Caco-2 (cell line): ENCODE results near the gene WDFY2. TPM values are rescaled to one million over a fixed set of nuclear protein-coding genes. Genes with fewer than 3 reads are reported as not detected.

Source experiments
- BruUV-seq: library from RNA; stranded (reverse); fragments of 400-500 nt; replicated peaks from 2 replicates; lab custom pipeline; 2021; lab: Mats Ljungman, UMichigan
- CTCF ChIA-PET: fragments of 300-600 bp; sonication (Branson Sonifier 250); formaldehyde crosslinking; loops from one replicate; lab custom pipeline; 2022; ENCODE audit warnings: antibody characterized with exemption; lab: Charles Lee
- POLR2A ChIA-PET: fragments of 300-600 bp; sonication (Branson Sonifier 250); formaldehyde crosslinking; loops from one replicate; lab custom pipeline; 2022; ENCODE audit warnings: antibody characterized with exemption; lab: Charles Lee
- DNase-seq, 2 experiments: peaks; one replicate each; pipeline versions ENCODE4 v3.0.0 to v3.0.0-alpha.2; 2020 to 2022
- H3K27me3 ChIP-seq: replicated peaks from 2 replicates; pipeline ENCODE4 v1.6.0; 2011; ENCODE audit warnings: low read length; ENCODE audit not compliant: control insufficient read depth, insufficient read depth
- H3K36me3 ChIP-seq: 2 replicates; pipeline ENCODE4 v1.5.1; 2011; ENCODE audit warnings: low read length; ENCODE audit not compliant: control insufficient read depth, insufficient read depth
- H3K4me1 ChIP-seq: fragments of 250-450 bp; sonication (Bioruptor Pico); 2 replicates; pipeline ENCODE4 v1.5.1; 2020; ENCODE audit warnings: mild to moderate bottlenecking
- H3K4me3 ChIP-seq: 2 replicates; pipeline ENCODE4 v1.5.1; 2011; ENCODE audit warnings: low read depth, mild to moderate bottlenecking, control low read depth, low read length
- H3K9me3 ChIP-seq: fragments of 250-450 bp; sonication (Bioruptor Pico); 2 replicates; pipeline ENCODE4 v1.5.1; 2020; ENCODE audit warnings: mild to moderate bottlenecking, moderate library complexity
- H3K27ac Mint-ChIP-seq: one replicate; pipeline ENCODE4 v1.8.0; 2022; ENCODE audit warnings: mixed read lengths; ENCODE audit not compliant: unreplicated experiment
- H3K27me3 Mint-ChIP-seq: one replicate; pipeline ENCODE4 v1.8.0; 2022; ENCODE audit warnings: mixed read lengths; ENCODE audit not compliant: insufficient read depth, unreplicated experiment
- H3K36me3 Mint-ChIP-seq: one replicate; pipeline ENCODE4 v1.8.0; 2022; ENCODE audit warnings: mild to moderate bottlenecking, mixed read lengths; ENCODE audit not compliant: insufficient read depth, unreplicated experiment
- H3K4me1 Mint-ChIP-seq: one replicate; pipeline ENCODE4 v1.8.0; 2022; ENCODE audit warnings: low read depth, mixed read lengths; ENCODE audit not compliant: unreplicated experiment
- H3K4me3 Mint-ChIP-seq: one replicate; pipeline ENCODE4 v1.8.0; 2022; ENCODE audit warnings: mild to moderate bottlenecking, moderate library complexity, mixed read lengths; ENCODE audit not compliant: unreplicated experiment
- H3K9me3 Mint-ChIP-seq: one replicate; pipeline ENCODE4 v1.8.0; 2022; ENCODE audit warnings: mixed read lengths; ENCODE audit not compliant: unreplicated experiment
- intact Hi-C: fragments of 100-400 bp; cut with micrococcal nuclease; formaldehyde crosslinking; loops from one replicate; pipeline ENCODE4 v1.10.0; 2022; ENCODE audit not compliant: unreplicated experiment
- total RNA-seq: library from RNA; stranded (reverse); gene quantifications from 2 replicates; pipeline ENCODE4 v1.2.3, GENCODE V29; 2022
- TF ChIP-seq, protein P1 (sequence below), 2 experiments: fragments of 200-600 bp in 1 of 2; IDR thresholded peaks; 1 replicate in 1 of 2; 2 replicates in 1 of 2; pipeline versions ENCODE4 v1.5.1 to v1.8.0; 2011 to 2022; ENCODE audit warnings: antibody characterized with exemption in 1 of 2, control low read depth in 1 of 2, inconsistent platforms in 1 of 2, low read depth in 1 of 2, low read length in 1 of 2, mild to moderate bottlenecking in 1 of 2, moderate library complexity in 1 of 2; ENCODE audit not compliant: insufficient read depth in 1 of 2, severe bottlenecking in 1 of 2, unreplicated experiment in 1 of 2

The WDFY2 gene
- total RNA-seq, 1 experiment from 2014 or later = 9.2 TPM

GRCh38 chr13:51668580-51669195 lies 84.4 kb downstream of the WDFY2 start:
- no peak overlapping the region for H3K27ac Mint-ChIP-seq
- peaks cover 16% of the 10 kb centered on the region for H3K4me1 Mint-ChIP-seq
- DNase-seq = no peak
- TF ChIP-seq, protein P1, sequence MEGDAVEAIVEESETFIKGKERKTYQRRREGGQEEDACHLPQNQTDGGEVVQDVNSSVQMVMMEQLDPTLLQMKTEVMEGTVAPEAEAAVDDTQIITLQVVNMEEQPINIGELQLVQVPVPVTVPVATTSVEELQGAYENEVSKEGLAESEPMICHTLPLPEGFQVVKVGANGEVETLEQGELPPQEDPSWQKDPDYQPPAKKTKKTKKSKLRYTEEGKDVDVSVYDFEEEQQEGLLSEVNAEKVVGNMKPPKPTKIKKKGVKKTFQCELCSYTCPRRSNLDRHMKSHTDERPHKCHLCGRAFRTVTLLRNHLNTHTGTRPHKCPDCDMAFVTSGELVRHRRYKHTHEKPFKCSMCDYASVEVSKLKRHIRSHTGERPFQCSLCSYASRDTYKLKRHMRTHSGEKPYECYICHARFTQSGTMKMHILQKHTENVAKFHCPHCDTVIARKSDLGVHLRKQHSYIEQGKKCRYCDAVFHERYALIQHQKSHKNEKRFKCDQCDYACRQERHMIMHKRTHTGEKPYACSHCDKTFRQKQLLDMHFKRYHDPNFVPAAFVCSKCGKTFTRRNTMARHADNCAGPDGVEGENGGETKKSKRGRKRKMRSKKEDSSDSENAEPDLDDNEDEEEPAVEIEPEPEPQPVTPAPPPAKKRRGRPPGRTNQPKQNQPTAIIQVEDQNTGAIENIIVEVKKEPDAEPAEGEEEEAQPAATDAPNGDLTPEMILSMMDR (IDR thresholded peaks at IDR 0.05; ENCODE audit: insufficient read depth in 1 of 2, low read depth in 1 of 2, low read length in 1 of 2, severe bottlenecking in 1 of 2, unreplicated experiment in 1 of 2) = no peak
- Histone ChIP-seq H3K4me1 (0 out of 2 replicates have a peak, but pooled peaks cover 9% of the 10 kb centered on the region), H3K9me3 (no peaks in the 10 kb centered on the region), H3K4me3 (no peak overlapping the region), H3K27me3 (no peaks in the 10 kb centered on the region), H3K36me3 (no peaks in the 10 kb centered on the region)
- POLR2A ChIA-PET = interaction anchor here (1.2 kb wide), 1 partner anchor 216 kb away, joined by 4 read pairs; the partner anchor contains the start of gene INTS6
- intact Hi-C loops = no loop called here
- no peaks in the 10 kb centered on the region for H3K36me3 Mint-ChIP-seq
- H3K9me3 Mint-ChIP-seq = peaks cover 19% of the 10 kb centered on the region
- no TSS peak for BruUV-seq
- no peak overlapping the region for H3K4me3 Mint-ChIP-seq
- H3K27me3 Mint-ChIP-seq = no peaks in the 10 kb centered on the region
- CTCF ChIA-PET = no interaction called here

DNA sequence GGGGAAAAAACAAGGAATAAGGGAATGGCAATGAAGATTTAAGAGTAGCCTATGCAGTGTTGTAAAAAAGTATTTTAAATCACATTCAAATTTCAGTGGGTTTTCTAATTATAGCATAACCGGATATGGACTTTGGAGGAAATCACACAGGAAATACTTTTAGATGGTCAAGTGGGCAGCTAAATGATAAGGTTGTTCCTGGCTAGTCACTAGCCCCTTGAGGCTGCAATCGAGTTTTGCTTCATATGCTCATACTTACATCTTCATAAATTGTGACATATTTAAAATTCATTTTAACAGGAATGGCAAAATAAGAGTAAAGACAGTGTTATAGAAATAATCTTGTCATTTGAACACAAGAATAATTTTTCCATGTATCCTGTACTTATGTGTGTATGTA lies 88.9 kb downstream of the WDFY2 start:
- Mint-ChIP-seq H3K9me3 (peaks cover 19% of the 10 kb centered on the region), H3K4me1 (peaks cover 11% of the 10 kb centered on the region), H3K36me3 (no peaks in the 10 kb centered on the region), H3K27ac (no peak overlapping the region), H3K4me3 (no peak overlapping the region), H3K27me3 (no peaks in the 10 kb centered on the region)
- no peak for DNase-seq
- no peaks in the 10 kb centered on the region for H3K9me3 ChIP-seq
- TF ChIP-seq, protein P1 (IDR thresholded peaks at IDR 0.05; ENCODE audit: insufficient read depth in 1 of 2, low read depth in 1 of 2, low read length in 1 of 2, severe bottlenecking in 1 of 2, unreplicated experiment in 1 of 2) = no peak
- BruUV-seq = no TSS peak
- intact Hi-C loops = no loop called here
- H3K4me1 ChIP-seq = 0 out of 2 replicates have a peak, but pooled peaks cover 8% of the 10 kb centered on the region
- H3K4me3 ChIP-seq = no peak overlapping the region
- ChIA-PET CTCF (no interaction called here), POLR2A (no interaction called here)
- no peaks in the 10 kb centered on the region for H3K36me3 ChIP-seq
- H3K27me3 ChIP-seq = no peaks in the 10 kb centered on the region

GRCh38 chr13:51674276-51674675 lies 90.0 kb downstream of the WDFY2 start:
- ChIA-PET POLR2A (no interaction called here), CTCF (no interaction called here)
- Histone ChIP-seq H3K4me1 (no peaks in the 10 kb centered on the region), H3K9me3 (no peaks in the 10 kb centered on the region), H3K4me3 (no peak overlapping the region), H3K36me3 (no peaks in the 10 kb centered on the region), H3K27me3 (no peaks in the 10 kb centered on the region)
- TF ChIP-seq, protein P1 (IDR thresholded peaks at IDR 0.05; ENCODE audit: insufficient read depth in 1 of 2, low read depth in 1 of 2, low read length in 1 of 2, severe bottlenecking in 1 of 2, unreplicated experiment in 1 of 2) = no peak
- Mint-ChIP-seq H3K36me3 (no peaks in the 10 kb centered on the region), H3K27ac (no peak overlapping the region), H3K9me3 (peaks cover 19% of the 10 kb centered on the region), H3K4me1 (peaks cover under 1% of the 10 kb centered on the region), H3K4me3 (no peak overlapping the region), H3K27me3 (no peaks in the 10 kb centered on the region)
- intact Hi-C loops = no loop called here
- BruUV-seq = no TSS peak
- DNase-seq = peak; percentile 50 to 65
